BLaER1 treated with 17β-estradiol and CSF1 and Interleukin-3, amounts not matched to agents 10 nM and 100 nM (cell line): ENCODE data around the gene MYO9A.
A peak's percentile ranks its signal among the peaks of the same experiment; 100 is the strongest.

Source experiments
- H3K27ac ChIP-seq, 11 experiments: shearing (Covaris generic); formaldehyde crosslinking; 2 replicates each; pipeline ENCODE4 v1.8.1; 2022
- H3K27me3 ChIP-seq, 11 experiments: shearing (Covaris generic); formaldehyde crosslinking; 2 replicates each; pipeline ENCODE4 v1.8.1; 2022
- H3K36me3 ChIP-seq, 11 experiments: shearing (Covaris generic); formaldehyde crosslinking; 2 replicates each; pipeline ENCODE4 v1.8.1; 2022
- H3K4me1 ChIP-seq, 10 experiments: shearing (Covaris generic); formaldehyde crosslinking; 2 replicates each; pipeline ENCODE4 v1.8.1; 2022
- H3K4me2 ChIP-seq, 11 experiments: shearing (Covaris generic); formaldehyde crosslinking; 2 replicates each; pipeline ENCODE4 v1.8.1; 2022
- H3K4me3 ChIP-seq, 10 experiments: shearing (Covaris generic); formaldehyde crosslinking; 2 replicates each; pipeline ENCODE4 v1.8.1; 2022
- H3K9ac ChIP-seq, 11 experiments: shearing (Covaris generic); formaldehyde crosslinking; 2 replicates each; pipeline ENCODE4 v1.8.1; 2022
- H3K9me3 ChIP-seq, 11 experiments: shearing (Covaris generic); formaldehyde crosslinking; replicated peaks in 1 of 11; 2 replicates each; pipeline ENCODE4 v1.8.1; 2022
- H4K20me1 ChIP-seq, 11 experiments: shearing (Covaris generic); formaldehyde crosslinking; 2 replicates each; pipeline ENCODE4 v1.8.1; 2022
- Cebpa-rat ChIP-seq, 11 experiments: shearing (Covaris generic); IDR thresholded peaks; 2 replicates each; pipeline ENCODE4 v1.8.1; 2022

MYO9A gene

GRCh38 chr15:72141171-72142084 is 23.5 kb upstream of the MYO9A start:
- Histone ChIP-seq H3K36me3 (peaks cover 0 to 6% (median 0%) of the 10 kb centered on the region in 11 experiments; a peak in 1 of 22 replicates), H3K27ac (no peak overlapping the region), H3K4me2 (peak overlapping the region; percentile 35 to 71 (median 54); a peak in 21 of 22 replicates), H3K9me3 (no peaks in the 10 kb centered on the region), H4K20me1 (no peaks in the 10 kb centered on the region), H3K4me1 (peaks cover 11 to 14% (median 12%) of the 10 kb centered on the region in 10 experiments), H3K4me3 (no peak overlapping the region), H3K27me3 (no peaks in the 10 kb centered on the region), H3K9ac (0 out of 22 replicates have a peak overlapping the region, but pooled peaks of 1 of the 11 experiments have one; percentile 10)
- TF ChIP-seq Cebpa-rat (IDR thresholded peaks at IDR 0.05): no peak

GRCh38 chr15:72140088-72140487 is 22.1 kb upstream of the MYO9A start:
- no peak for TF ChIP-seq Cebpa-rat (IDR thresholded peaks at IDR 0.05)
- Histone ChIP-seq H3K9me3 (no peaks in the 10 kb centered on the region), H3K4me3 (no peak overlapping the region), H3K27ac (no peak overlapping the region), H3K4me1 (peaks cover 11 to 14% (median 12%) of the 10 kb centered on the region in 10 experiments), H3K27me3 (no peaks in the 10 kb centered on the region), H4K20me1 (no peaks in the 10 kb centered on the region), H3K4me2 (no peak overlapping the region), H3K36me3 (peaks cover 0 to 6% (median 0%) of the 10 kb centered on the region in 11 experiments; a peak in 1 of 22 replicates), H3K9ac (no peak overlapping the region)

- H3K27me3 ChIP-seq: no peaks in the 10 kb centered on the region
- peaks cover 0 to 6% (median 0%) of the 10 kb centered on the region in 11 experiments; a peak in 1 of 22 replicates for H3K36me3 ChIP-seq
- no peak overlapping the region for H3K4me2 ChIP-seq
- no peak overlapping the region for H3K4me3 ChIP-seq
- H3K4me1 ChIP-seq: peaks cover 11 to 14% (median 12%) of the 10 kb centered on the region in 10 experiments
- no peaks in the 10 kb centered on the region for H4K20me1 ChIP-seq
- no peak overlapping the region for H3K27ac ChIP-seq
- no peaks in the 10 kb centered on the region for H3K9me3 ChIP-seq
- TF ChIP-seq Cebpa-rat (IDR thresholded peaks at IDR 0.05): no peak
- H3K9ac ChIP-seq: no peak overlapping the region
Measured at GRCh38 chr15:72139667-72140066, 21.7 kb upstream of the MYO9A start.

- Histone ChIP-seq H3K4me2 (no peak overlapping the region), H3K27me3 (no peaks in the 10 kb centered on the region), H3K4me3 (no peak overlapping the region), H3K9ac (no peak overlapping the region), H3K9me3 (no peaks in the 10 kb centered on the region), H4K20me1 (no peaks in the 10 kb centered on the region), H3K27ac (no peak overlapping the region), H3K36me3 (peaks cover 0 to 6% (median 0%) of the 10 kb centered on the region in 11 experiments; a peak in 1 of 22 replicates), H3K4me1 (peaks cover 7 to 10% (median 8%) of the 10 kb centered on the region in 10 experiments)
- no peak for TF ChIP-seq Cebpa-rat (IDR thresholded peaks at IDR 0.05)
Measured at GRCh38 chr15:72136170-72137051, 18.5 kb upstream of the MYO9A start.

- H3K4me3 ChIP-seq: no peak overlapping the region
- H3K9me3 ChIP-seq: no peaks in the 10 kb centered on the region
- H3K27me3 ChIP-seq: no peaks in the 10 kb centered on the region
- H3K27ac ChIP-seq: no peak overlapping the region
- H3K4me2 ChIP-seq: no peak overlapping the region
- H4K20me1 ChIP-seq: no peaks in the 10 kb centered on the region
- no peak overlapping the region for H3K9ac ChIP-seq
- no peak for TF ChIP-seq Cebpa-rat (IDR thresholded peaks at IDR 0.05)
- peaks cover 0 to 6% (median 0%) of the 10 kb centered on the region in 11 experiments; a peak in 1 of 22 replicates for H3K36me3 ChIP-seq
- peaks cover 0 to 3% (median 1%) of the 10 kb centered on the region in 10 experiments; a peak in 13 of 20 replicates for H3K4me1 ChIP-seq
Measured at GRCh38 chr15:72135719-72136118, 17.8 kb upstream of the MYO9A start.

- no peaks in the 10 kb centered on the region for H3K27me3 ChIP-seq
- no peak overlapping the region for H3K4me3 ChIP-seq
- no peaks in the 10 kb centered on the region for H3K9me3 ChIP-seq
- H4K20me1 ChIP-seq: no peaks in the 10 kb centered on the region
- H3K36me3 ChIP-seq: no peaks in the 10 kb centered on the region
- no peaks in the 10 kb centered on the region; a peak in 1 of 20 replicates for H3K4me1 ChIP-seq
- H3K27ac ChIP-seq: no peak overlapping the region
- no peak for TF ChIP-seq Cebpa-rat (IDR thresholded peaks at IDR 0.05)
- no peak overlapping the region for H3K9ac ChIP-seq
- no peak overlapping the region for H3K4me2 ChIP-seq
Measured at GRCh38 chr15:72133211-72133610, 15.3 kb upstream of the MYO9A start.

GRCh38 chr15:72131922-72132321 is 14.0 kb upstream of the MYO9A start:
- H3K9me3 ChIP-seq: no peaks in the 10 kb centered on the region
- no peak overlapping the region for H3K9ac ChIP-seq
- no peaks in the 10 kb centered on the region; a peak in 1 of 20 replicates for H3K4me1 ChIP-seq
- H4K20me1 ChIP-seq: no peaks in the 10 kb centered on the region
- TF ChIP-seq Cebpa-rat (IDR thresholded peaks at IDR 0.05): no peak
- H3K4me2 ChIP-seq: no peak overlapping the region
- no peaks in the 10 kb centered on the region for H3K27me3 ChIP-seq
- H3K36me3 ChIP-seq: no peaks in the 10 kb centered on the region
- H3K27ac ChIP-seq: no peak overlapping the region
- no peak overlapping the region for H3K4me3 ChIP-seq

GRCh38 chr15:72130272-72130671 is 12.3 kb upstream of the MYO9A start:
- Histone ChIP-seq H3K4me3 (no peak overlapping the region), H3K9ac (no peak overlapping the region), H3K36me3 (no peaks in the 10 kb centered on the region), H4K20me1 (no peaks in the 10 kb centered on the region), H3K27me3 (no peaks in the 10 kb centered on the region), H3K4me1 (no peaks in the 10 kb centered on the region; a peak in 1 of 20 replicates), H3K9me3 (no peaks in the 10 kb centered on the region), H3K27ac (no peak overlapping the region), H3K4me2 (no peak overlapping the region)
- no peak for TF ChIP-seq Cebpa-rat (IDR thresholded peaks at IDR 0.05)

GRCh38 chr15:72128359-72128758 is 10.4 kb upstream of the MYO9A start:
- H3K9ac ChIP-seq: no peak overlapping the region
- no peaks in the 10 kb centered on the region for H3K36me3 ChIP-seq
- H3K4me3 ChIP-seq: no peak overlapping the region
- H3K27ac ChIP-seq: no peak overlapping the region
- H3K4me2 ChIP-seq: no peak overlapping the region
- no peaks in the 10 kb centered on the region for H3K27me3 ChIP-seq
- peaks cover 3 to 13% (median 11%) of the 10 kb centered on the region in 10 experiments; a peak in 19 of 20 replicates for H3K4me1 ChIP-seq
- H4K20me1 ChIP-seq: no peaks in the 10 kb centered on the region
- H3K9me3 ChIP-seq: no peaks in the 10 kb centered on the region
- no peak for TF ChIP-seq Cebpa-rat (IDR thresholded peaks at IDR 0.05)
